NT2/D1 (cell line): ENCODE data around the gene DYSF.

ENCODE experiments used
- DNase-seq: peaks from one replicate; pipeline ENCODE4 v3.0.0-alpha.2; 2011; ENCODE audit warnings: low read depth, low spot score
- H3K27me3 ChIP-seq: 2 replicates; pipeline ENCODE4 v1.6.0; 2011; ENCODE audit warnings: mild to moderate bottlenecking; ENCODE audit not compliant: insufficient read length, insufficient read depth
- H3K36me3 ChIP-seq: 2 replicates; pipeline ENCODE4 v1.6.1; 2011; ENCODE audit warnings: mild to moderate bottlenecking, low read length, mixed read lengths; ENCODE audit not compliant: insufficient read depth, insufficient read length
- H3K4me1 ChIP-seq: 2 replicates; pipeline ENCODE4 v1.5.1; 2011; ENCODE audit not compliant: insufficient read depth, insufficient read length
- H3K4me3 ChIP-seq: 2 replicates; pipeline ENCODE4 v1.5.1; 2011; ENCODE audit warnings: low read depth; ENCODE audit not compliant: insufficient read length
- H3K9ac ChIP-seq: 2 replicates; pipeline ENCODE4 v1.6.0; 2011; ENCODE audit warnings: low read depth; ENCODE audit not compliant: insufficient read length
- H3K9me3 ChIP-seq: 2 replicates; pipeline ENCODE4 v1.5.1; 2011; ENCODE audit warnings: mild to moderate bottlenecking, low read length; ENCODE audit not compliant: insufficient read depth
- SUZ12 ChIP-seq: IDR thresholded peaks from 2 replicates; pipeline ENCODE4 v1.6.1; 2011; ENCODE audit not compliant: insufficient read length, insufficient read depth; ENCODE audit errors: extremely low read depth
- YY1 ChIP-seq: IDR thresholded peaks from 2 replicates; pipeline ENCODE4 v1.6.1; 2011; ENCODE audit not compliant: insufficient read length, insufficient read depth
- ZNF274 ChIP-seq: IDR thresholded peaks from 2 replicates; pipeline ENCODE4 v1.6.1; 2011; ENCODE audit warnings: mild to moderate bottlenecking, low read depth, low read length

Gene DYSF

GRCh38 chr2:71538656-71539265, 85.4 kb downstream of the DYSF start:
- Histone ChIP-seq H3K27me3 (no peaks in the 10 kb centered on the region), H3K9ac (no peak overlapping the region), H3K4me1 (peaks cover 5% of the 10 kb centered on the region), H3K36me3 (no peaks in the 10 kb centered on the region), H3K4me3 (no peak overlapping the region), H3K9me3 (peaks cover 8% of the 10 kb centered on the region; the same call in 1 of the 2 replicates)
- no peak for DNase-seq
- no peak for TF ChIP-seq YY1
- TF ChIP-seq SUZ12, result no peak
- TF ChIP-seq ZNF274, result no peak

DNA sequence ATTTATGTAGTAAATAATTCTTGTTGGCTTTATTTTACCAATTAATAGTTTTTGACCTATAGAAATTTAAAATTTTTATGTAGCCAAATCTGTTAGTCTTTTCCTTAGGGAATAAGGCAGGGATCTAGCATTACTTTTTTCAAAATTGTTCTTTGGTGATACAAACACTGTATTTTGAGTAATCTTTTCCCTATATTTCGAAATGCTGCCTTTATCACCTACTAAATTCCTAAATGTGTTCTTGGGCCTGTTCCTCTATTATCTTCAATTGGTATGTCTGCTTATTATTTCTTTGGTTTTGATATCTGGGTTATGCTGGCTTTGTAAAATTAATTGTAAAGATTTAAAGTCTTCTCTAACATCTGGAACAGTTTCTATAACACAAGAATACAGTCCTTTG, 87.5 kb downstream of the DYSF start:
- Histone ChIP-seq H3K9ac (no peak overlapping the region), H3K4me3 (no peak overlapping the region), H3K27me3 (peaks cover 5% of the 10 kb centered on the region), H3K4me1 (peaks cover 2% of the 10 kb centered on the region), H3K36me3 (no peaks in the 10 kb centered on the region), H3K9me3 (peaks cover 8% of the 10 kb centered on the region; the same call in 1 of the 2 replicates)
- TF ChIP-seq YY1, result no peak
- no peak for TF ChIP-seq SUZ12
- no peak for TF ChIP-seq ZNF274
- no peak for DNase-seq

DNA sequence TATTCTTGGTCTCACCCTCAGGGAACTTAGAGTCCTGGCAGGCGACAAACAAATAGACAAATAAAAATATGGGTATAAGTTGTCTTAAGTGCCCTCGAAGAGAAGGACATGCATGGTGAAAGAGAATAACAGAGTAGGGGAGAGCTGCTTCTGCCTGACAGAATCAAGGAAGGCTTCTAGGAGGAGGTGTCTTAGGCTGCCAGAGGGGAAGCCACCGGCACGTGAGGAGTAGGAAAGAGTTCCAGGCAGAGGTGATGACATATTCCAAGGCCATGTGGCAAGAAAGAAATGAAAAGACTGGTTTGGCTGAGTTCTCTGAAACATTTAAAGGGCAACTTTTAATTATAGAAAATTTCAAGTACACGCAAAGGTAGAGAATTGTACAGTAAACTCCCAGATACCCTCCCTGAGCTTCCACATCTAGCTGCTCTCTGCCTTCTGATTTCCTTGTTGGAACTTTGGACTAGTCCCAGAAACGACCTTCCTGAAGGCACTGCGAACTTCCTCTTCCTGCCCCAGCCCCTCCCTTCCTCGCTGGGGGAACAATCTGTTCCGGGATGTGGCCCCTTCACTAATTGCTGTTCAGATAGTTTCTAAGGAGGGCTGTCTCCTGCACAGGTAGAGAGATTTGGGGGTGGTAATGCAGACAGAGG, 91.7 kb downstream of the DYSF start:
- DNase-seq, result no peak
- peaks cover 5% of the 10 kb centered on the region for H3K27me3 ChIP-seq
- no peaks in the 10 kb centered on the region for H3K4me1 ChIP-seq
- H3K9me3 ChIP-seq, result peaks cover 8% of the 10 kb centered on the region; the same call in 1 of the 2 replicates
- H3K4me3 ChIP-seq, result no peak overlapping the region
- H3K36me3 ChIP-seq, result no peaks in the 10 kb centered on the region
- TF ChIP-seq SUZ12, result no peak
- no peak for TF ChIP-seq ZNF274
- TF ChIP-seq YY1, result no peak
- no peak overlapping the region for H3K9ac ChIP-seq

DNA sequence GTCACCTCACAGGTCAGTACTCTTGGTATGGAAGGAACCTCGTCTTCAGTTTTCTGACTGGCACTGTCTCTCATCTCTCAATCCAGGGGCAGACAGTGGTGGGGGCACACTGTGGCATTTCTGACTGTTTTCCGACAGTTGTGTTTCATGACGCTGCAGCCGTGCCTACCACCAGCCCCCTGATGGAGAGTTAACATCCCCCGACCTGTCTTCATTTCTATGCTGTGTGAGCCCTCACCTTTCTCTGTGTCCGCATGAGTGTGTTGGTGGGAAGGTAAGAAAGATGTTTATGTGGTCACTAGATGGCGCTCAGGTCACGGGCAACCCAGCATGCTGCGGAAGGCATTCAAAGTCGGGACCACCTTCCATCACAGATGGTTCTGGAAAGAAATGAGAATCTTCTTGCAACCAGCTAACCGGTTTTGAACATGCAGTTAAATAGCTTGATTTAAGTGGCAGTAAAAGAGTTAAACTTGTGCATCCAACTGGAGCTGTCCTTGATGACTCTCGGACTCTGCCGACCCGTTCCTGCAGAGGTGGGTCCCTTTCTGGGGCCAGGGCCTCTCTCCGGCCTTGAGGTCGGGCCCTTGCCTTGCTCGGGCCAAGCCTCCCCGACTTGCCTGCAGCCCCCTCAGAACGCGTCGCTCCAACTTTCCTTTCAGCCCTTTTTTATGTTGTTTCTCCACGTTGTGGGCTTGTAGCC, 92.4 kb downstream of the DYSF start:
- Histone ChIP-seq H3K4me3 (no peak overlapping the region), H3K4me1 (no peaks in the 10 kb centered on the region), H3K9ac (no peak overlapping the region), H3K27me3 (peaks cover 5% of the 10 kb centered on the region), H3K36me3 (no peaks in the 10 kb centered on the region), H3K9me3 (peaks cover 8% of the 10 kb centered on the region; the same call in 1 of the 2 replicates)
- peak; percentile 78 for DNase-seq
- TF ChIP-seq ZNF274 (no peak), YY1 (no peak), SUZ12 (no peak)

DNA sequence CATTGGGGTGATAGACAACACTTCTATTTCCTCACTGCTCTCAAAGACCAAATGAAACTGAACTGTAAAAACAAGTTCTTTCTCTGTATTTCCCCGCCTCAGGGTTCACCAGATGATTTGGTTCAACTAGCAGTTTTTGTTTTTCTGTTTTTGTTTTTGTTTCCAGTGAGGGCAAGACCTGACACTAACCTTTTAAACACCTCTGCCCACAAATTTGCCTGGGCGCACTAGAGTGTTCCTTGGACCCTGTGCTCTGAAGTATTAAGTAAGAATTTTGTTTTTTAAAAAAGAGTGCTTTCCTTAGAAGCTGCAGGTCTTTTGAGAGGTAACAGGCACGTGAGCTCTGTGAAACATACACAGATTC, 92.9 kb downstream of the DYSF start:
- Histone ChIP-seq H3K36me3 (no peaks in the 10 kb centered on the region), H3K9me3 (peaks cover 8% of the 10 kb centered on the region; the same call in 1 of the 2 replicates), H3K4me3 (no peak overlapping the region), H3K27me3 (peaks cover 5% of the 10 kb centered on the region), H3K9ac (no peak overlapping the region), H3K4me1 (no peaks in the 10 kb centered on the region)
- no peak for DNase-seq
- no peak for TF ChIP-seq SUZ12
- TF ChIP-seq YY1, result no peak
- no peak for TF ChIP-seq ZNF274

DNA sequence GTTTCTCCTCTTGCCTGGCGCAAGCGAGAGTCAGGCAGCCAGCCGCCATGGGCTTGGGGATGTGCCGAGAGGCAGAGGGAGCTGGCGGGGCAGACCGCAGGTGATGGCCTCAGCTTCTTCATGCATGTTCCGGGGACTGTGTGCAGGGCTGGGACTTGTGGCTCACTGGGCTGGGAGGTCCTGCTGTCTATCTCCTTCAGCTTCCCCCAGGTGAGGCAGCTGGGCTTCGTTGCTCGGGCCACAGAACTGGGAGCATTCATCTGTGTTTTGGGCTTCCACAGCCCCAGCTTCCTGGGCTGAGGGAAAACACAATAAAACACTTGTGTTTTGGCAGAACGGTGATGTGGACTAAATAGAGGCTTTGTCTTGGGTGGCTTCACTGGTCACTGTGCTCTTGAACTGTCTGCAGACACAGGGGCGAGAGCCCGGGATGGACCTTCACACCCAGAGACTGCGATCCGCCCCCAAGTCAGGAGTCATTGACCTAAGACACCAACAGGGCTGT, 93.5 kb downstream of the DYSF start:
- no peaks in the 10 kb centered on the region for H3K4me1 ChIP-seq
- no peak overlapping the region for H3K9ac ChIP-seq
- no peak overlapping the region for H3K4me3 ChIP-seq
- TF ChIP-seq ZNF274, result no peak
- TF ChIP-seq SUZ12, result no peak
- TF ChIP-seq YY1, result no peak
- H3K36me3 ChIP-seq, result no peaks in the 10 kb centered on the region
- no peak for DNase-seq
- H3K9me3 ChIP-seq, result peaks cover 5% of the 10 kb centered on the region; the same call in 1 of the 2 replicates
- peaks cover 5% of the 10 kb centered on the region for H3K27me3 ChIP-seq

DNA sequence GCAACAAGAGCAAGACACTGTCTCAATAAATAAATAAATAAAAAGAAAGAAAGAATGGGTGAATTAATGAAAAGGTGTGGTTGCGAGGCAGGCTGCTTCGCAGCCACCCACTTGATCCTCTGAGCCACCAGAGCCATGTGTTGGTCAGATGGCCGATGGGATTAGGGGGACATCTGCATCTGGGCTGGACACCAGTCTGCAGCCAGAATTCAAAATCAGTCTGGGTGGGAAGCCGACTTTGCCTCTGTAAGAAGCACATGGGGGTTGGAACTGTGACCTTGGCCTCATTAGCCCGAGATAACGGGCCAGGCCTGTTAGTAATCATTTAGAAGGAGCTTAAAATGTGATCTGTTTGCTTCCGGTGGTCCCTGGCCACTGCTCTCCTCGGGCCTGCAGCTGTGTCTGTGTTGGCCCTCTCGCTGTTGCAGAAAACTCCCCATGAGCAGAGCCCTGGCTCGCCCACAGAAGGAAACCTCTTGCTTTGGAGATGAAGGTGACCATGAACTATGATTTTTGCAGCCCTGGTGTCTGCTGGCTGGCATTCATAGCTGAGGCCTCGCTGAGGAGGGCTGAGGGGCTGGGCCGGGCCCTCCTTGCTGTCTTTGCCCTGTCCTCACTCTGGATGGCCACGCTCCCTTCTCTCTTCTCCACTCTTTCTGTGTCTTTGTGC, 94.4 kb downstream of the DYSF start:
- no peak overlapping the region for H3K9ac ChIP-seq
- no peak overlapping the region for H3K4me3 ChIP-seq
- no peaks in the 10 kb centered on the region for H3K4me1 ChIP-seq
- peaks cover 5% of the 10 kb centered on the region for H3K27me3 ChIP-seq
- no peaks in the 10 kb centered on the region; the same call in 1 of the 2 replicates for H3K9me3 ChIP-seq
- no peak for DNase-seq
- H3K36me3 ChIP-seq, result no peaks in the 10 kb centered on the region
- TF ChIP-seq ZNF274 (no peak), YY1 (no peak), SUZ12 (no peak)
